GM10847 (cell line): Measurements from ENCODE around the gene NR3C2.

Experiments used
- POLR2A ChIP-seq: IDR thresholded peaks from 2 replicates; pipeline ENCODE4 v1.6.1; 2011; ENCODE audit not compliant: insufficient read length; ENCODE audit errors: extremely low read depth

The NR3C2 gene

GRCh38 chr4:148405161-148405893 lies 36.9 kb downstream of the NR3C2 start:
- no peak for TF ChIP-seq POLR2A

- no peak for TF ChIP-seq POLR2A
Measured at GRCh38 chr4:148398988-148399387, 43.2 kb downstream of the NR3C2 start.

GRCh38 chr4:148397771-148398170 lies 44.4 kb downstream of the NR3C2 start:
- no peak for TF ChIP-seq POLR2A

- TF ChIP-seq POLR2A, result no peak
Measured at GRCh38 chr4:148396986-148397673, 45.1 kb downstream of the NR3C2 start.

- TF ChIP-seq POLR2A, result no peak
Measured at GRCh38 chr4:148395771-148396170, 46.4 kb downstream of the NR3C2 start.

GRCh38 chr4:148391056-148391455 lies 51.2 kb downstream of the NR3C2 start:
- no peak for TF ChIP-seq POLR2A

GRCh38 chr4:148390311-148390710 lies 51.9 kb downstream of the NR3C2 start:
- no peak for TF ChIP-seq POLR2A

- no peak for TF ChIP-seq POLR2A
Measured at GRCh38 chr4:148380291-148380690, 61.9 kb downstream of the NR3C2 start.

- TF ChIP-seq POLR2A, result no peak
Measured at GRCh38 chr4:148376151-148376550, 66.1 kb downstream of the NR3C2 start.

- TF ChIP-seq POLR2A, result no peak
Measured at GRCh38 chr4:148375584-148375983, 66.6 kb downstream of the NR3C2 start.

GRCh38 chr4:148373093-148373492 lies 69.1 kb downstream of the NR3C2 start:
- no peak for TF ChIP-seq POLR2A

- no peak for TF ChIP-seq POLR2A
Measured at GRCh38 chr4:148369919-148370318, 72.3 kb downstream of the NR3C2 start.

GRCh38 chr4:148367756-148368155 lies 74.5 kb downstream of the NR3C2 start:
- TF ChIP-seq POLR2A, result no peak

- no peak for TF ChIP-seq POLR2A
Measured at GRCh38 chr4:148366251-148366650, 76.0 kb downstream of the NR3C2 start.

- no peak for TF ChIP-seq POLR2A
Measured at GRCh38 chr4:148364525-148364924, 77.7 kb downstream of the NR3C2 start.

GRCh38 chr4:148359769-148360168 lies 82.4 kb downstream of the NR3C2 start:
- TF ChIP-seq POLR2A, result no peak

- no peak for TF ChIP-seq POLR2A
Measured at GRCh38 chr4:148355442-148356123, 86.6 kb downstream of the NR3C2 start.

GRCh38 chr4:148354186-148354585 lies 88.0 kb downstream of the NR3C2 start:
- TF ChIP-seq POLR2A, result no peak
